Measurements from ENCODE around the gene SLC6A9.

Gene SLC6A9

GRCh38 chr1:44016890-44017400 lies 14.3 kb downstream of the SLC6A9 start:
- no peak overlapping the region for H3K4me3 ChIP-seq (ENCODE audit: control insufficient read depth, low read depth, low read length)
- TF ChIP-seq, protein P1, sequence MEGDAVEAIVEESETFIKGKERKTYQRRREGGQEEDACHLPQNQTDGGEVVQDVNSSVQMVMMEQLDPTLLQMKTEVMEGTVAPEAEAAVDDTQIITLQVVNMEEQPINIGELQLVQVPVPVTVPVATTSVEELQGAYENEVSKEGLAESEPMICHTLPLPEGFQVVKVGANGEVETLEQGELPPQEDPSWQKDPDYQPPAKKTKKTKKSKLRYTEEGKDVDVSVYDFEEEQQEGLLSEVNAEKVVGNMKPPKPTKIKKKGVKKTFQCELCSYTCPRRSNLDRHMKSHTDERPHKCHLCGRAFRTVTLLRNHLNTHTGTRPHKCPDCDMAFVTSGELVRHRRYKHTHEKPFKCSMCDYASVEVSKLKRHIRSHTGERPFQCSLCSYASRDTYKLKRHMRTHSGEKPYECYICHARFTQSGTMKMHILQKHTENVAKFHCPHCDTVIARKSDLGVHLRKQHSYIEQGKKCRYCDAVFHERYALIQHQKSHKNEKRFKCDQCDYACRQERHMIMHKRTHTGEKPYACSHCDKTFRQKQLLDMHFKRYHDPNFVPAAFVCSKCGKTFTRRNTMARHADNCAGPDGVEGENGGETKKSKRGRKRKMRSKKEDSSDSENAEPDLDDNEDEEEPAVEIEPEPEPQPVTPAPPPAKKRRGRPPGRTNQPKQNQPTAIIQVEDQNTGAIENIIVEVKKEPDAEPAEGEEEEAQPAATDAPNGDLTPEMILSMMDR (IDR thresholded peaks at IDR 0.05; ENCODE audit: control insufficient read depth, insufficient read depth, low read depth, low read length, missing control alignments): no peak
- DNase-seq (ENCODE audit: low read depth): no peak

- H3K4me3 ChIP-seq (ENCODE audit: control insufficient read depth, low read depth, low read length): no peak overlapping the region
- DNase-seq (ENCODE audit: low read depth): no peak
- TF ChIP-seq, protein P1 (IDR thresholded peaks at IDR 0.05; ENCODE audit: control insufficient read depth, insufficient read depth, low read depth, low read length, missing control alignments): no peak
These were observed 15.0 kb downstream of the SLC6A9 start for GRCh38 chr1:44016041-44016889.

DNA sequence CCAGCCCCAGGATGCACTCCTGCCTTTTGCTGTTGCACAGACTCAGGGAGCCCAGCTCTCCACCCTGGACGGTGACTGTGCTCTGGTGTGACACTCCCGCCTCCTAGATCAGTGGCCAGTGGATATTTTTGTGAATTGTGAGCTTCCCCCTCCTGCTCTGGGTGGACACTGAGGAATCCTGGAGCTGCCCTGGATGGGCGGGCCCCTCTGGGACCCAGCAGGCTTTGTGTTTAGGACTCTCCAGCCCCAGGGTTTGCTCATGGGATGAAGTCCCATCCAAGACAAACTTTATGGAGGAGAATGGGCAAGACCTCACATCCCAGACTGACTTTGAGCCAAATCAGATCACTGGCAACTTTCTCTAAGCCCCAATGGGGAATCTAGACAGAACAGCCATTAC lies 16.1 kb downstream of the SLC6A9 start:
- H3K4me3 ChIP-seq (ENCODE audit: control insufficient read depth, low read depth, low read length): no peak overlapping the region
- no peak for DNase-seq (ENCODE audit: low read depth)
- TF ChIP-seq, protein P1 (IDR thresholded peaks at IDR 0.05; ENCODE audit: control insufficient read depth, insufficient read depth, low read depth, low read length, missing control alignments): no peak

DNA sequence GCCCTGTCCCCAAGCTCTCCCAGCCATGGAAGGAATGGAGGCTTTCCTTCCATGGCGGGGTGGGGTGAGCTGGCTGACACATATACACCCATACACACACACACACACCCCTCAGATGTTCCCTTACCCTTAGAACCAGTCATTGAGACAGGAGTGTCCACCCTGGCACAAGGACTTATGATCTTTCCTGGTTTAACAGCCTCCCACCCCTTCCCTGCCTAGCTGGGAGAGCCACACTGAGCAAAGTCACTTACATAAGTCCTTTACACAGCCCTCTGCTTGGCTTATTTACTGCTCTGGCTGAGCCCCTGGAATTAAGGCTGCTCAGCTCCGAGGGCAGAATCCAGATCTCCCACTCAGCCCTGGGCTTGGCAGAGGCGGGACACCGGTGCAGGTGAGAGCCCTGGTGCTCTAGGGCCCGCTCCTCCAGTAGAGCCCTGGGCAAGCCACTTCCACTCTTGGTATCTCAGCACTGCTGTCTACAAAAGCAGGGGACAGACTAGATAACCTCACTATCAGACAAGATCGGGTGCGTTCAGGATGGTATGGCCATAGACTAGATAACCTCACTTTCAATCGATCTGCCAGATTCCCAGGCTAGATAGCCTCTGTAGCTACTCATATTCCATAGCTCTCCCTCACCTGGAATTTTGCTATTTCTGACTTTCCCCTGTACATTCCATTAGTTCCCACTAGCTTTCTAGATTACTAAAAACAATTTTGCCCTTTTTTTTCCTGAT lies 16.7 kb downstream of the SLC6A9 start:
- DNase-seq (ENCODE audit: low read depth): no peak
- TF ChIP-seq, protein P1 (IDR thresholded peaks at IDR 0.05; ENCODE audit: control insufficient read depth, insufficient read depth, low read depth, low read length, missing control alignments): no peak

GRCh38 chr1:44013949-44014348 lies 17.3 kb downstream of the SLC6A9 start:
- no peak for DNase-seq (ENCODE audit: low read depth)
- H3K4me3 ChIP-seq (ENCODE audit: control insufficient read depth, low read depth, low read length): no peak overlapping the region
- TF ChIP-seq, protein P1 (IDR thresholded peaks at IDR 0.05; ENCODE audit: control insufficient read depth, insufficient read depth, low read depth, low read length, missing control alignments): no peak

More for the DNA sequence above, 16.7 kb downstream of the SLC6A9 start:
- no peak overlapping the region for H3K4me3 ChIP-seq (ENCODE audit: control insufficient read depth, low read depth, low read length)

- no peak for DNase-seq (ENCODE audit: low read depth)
- TF ChIP-seq, protein P1 (IDR thresholded peaks at IDR 0.05; ENCODE audit: control insufficient read depth, insufficient read depth, low read depth, low read length, missing control alignments): no peak
- no peak overlapping the region for H3K4me3 ChIP-seq (ENCODE audit: control insufficient read depth, low read depth, low read length)
These were observed 18.2 kb downstream of the SLC6A9 start for GRCh38 chr1:44012941-44013609.

All from AG09309 (cell line).